ENCODE measurements around the gene ESRRG.
A peak's percentile ranks its signal among the peaks of the same experiment; 100 is the strongest.

Gene ESRRG

GRCh38 chr1:216702170-216702569, 21.1 kb downstream of the ESRRG start:
- no peak for DNase-seq

GRCh38 chr1:216700779-216701178, 22.4 kb downstream of the ESRRG start:
- DNase-seq, result no peak

- no peak for DNase-seq
Observed at GRCh38 chr1:216691710-216692109, 31.5 kb downstream of the ESRRG start.

- no peak for DNase-seq
Observed at GRCh38 chr1:216690603-216691002, 32.6 kb downstream of the ESRRG start.

- DNase-seq, result no peak
Observed at GRCh38 chr1:216688127-216688657, 35.0 kb downstream of the ESRRG start.

GRCh38 chr1:216686860-216687766, 36.1 kb downstream of the ESRRG start:
- no peak for DNase-seq

GRCh38 chr1:216682752-216683151, 40.5 kb downstream of the ESRRG start:
- DNase-seq, result no peak

- no peak for DNase-seq
Observed at GRCh38 chr1:216679108-216679507, 44.1 kb downstream of the ESRRG start.

- DNase-seq, result no peak
Observed at GRCh38 chr1:216670118-216670883, 52.9 kb downstream of the ESRRG start.

- no peak for DNase-seq
Observed at GRCh38 chr1:216666441-216666840, 56.8 kb downstream of the ESRRG start.

GRCh38 chr1:216665856-216666255, 57.4 kb downstream of the ESRRG start:
- DNase-seq, result no peak

GRCh38 chr1:216665406-216665805, 57.8 kb downstream of the ESRRG start:
- DNase-seq, result no peak

- DNase-seq, result no peak
Observed at GRCh38 chr1:216662681-216663080, 60.5 kb downstream of the ESRRG start.

GRCh38 chr1:216660561-216660960, 62.7 kb downstream of the ESRRG start:
- no peak for DNase-seq

- DNase-seq, result no peak
Observed at GRCh38 chr1:216653001-216653400, 70.2 kb downstream of the ESRRG start.

GRCh38 chr1:216651826-216652418, 71.3 kb downstream of the ESRRG start:
- no peak for DNase-seq

- no peak for DNase-seq
Observed at GRCh38 chr1:216643176-216643575, 80.1 kb downstream of the ESRRG start.

GRCh38 chr1:216641669-216642460, 81.4 kb downstream of the ESRRG start:
- no peak for DNase-seq

GRCh38 chr1:216640100-216640499, 83.1 kb downstream of the ESRRG start:
- DNase-seq, result no peak

GRCh38 chr1:216632980-216633379, 90.2 kb downstream of the ESRRG start:
- DNase-seq, result peak; percentile 3 to 20

GRCh38 chr1:216630532-216630931, 92.7 kb downstream of the ESRRG start:
- DNase-seq, result no peak

GRCh38 chr1:216627252-216627651, 96.0 kb downstream of the ESRRG start:
- no peak for DNase-seq
